ENCODE data around the gene MN1. TPM values are rescaled to one million over a fixed set of nuclear protein-coding genes. Genes with fewer than 3 reads are reported as not detected.
A peak's percentile ranks its signal among the peaks of the same experiment; 100 is the strongest.

MN1 gene
- total and polyA plus RNA-seq, 8 donors: 0.50 to 6.4 (median 2.8) TPM

- intact Hi-C loops (cut with DNase I; ENCODE audit: low total_unique reads): no loop called here
- Histone ChIP-seq H3K27me3 (no peaks in the 10 kb centered on the region), H3K36me3 (no peaks in the 10 kb centered on the region), H3K4me1 (peaks cover 0 to 37% (median 19%) of the 10 kb centered on the region in 4 donors), H3K27ac (peak overlapping the region in 4 of 5 donors; percentile 3 to 85 (median 48)), H3K9me3 (no peaks in the 10 kb centered on the region), H3K4me3 (no peak overlapping the region)
- WGBS, 5 donors: 85 to 91% (median 87%) methylated on average over 20 of the region's 20 CpGs
- DNase-seq: no peak
- TF ChIP-seq POLR2AphosphoS5 (IDR thresholded peaks at IDR 0.05) (no peak), EP300 (IDR thresholded peaks at IDR 0.05) (no peak), POLR2A (IDR thresholded peaks at IDR 0.05) (no peak)
- TF ChIP-seq, protein P1, sequence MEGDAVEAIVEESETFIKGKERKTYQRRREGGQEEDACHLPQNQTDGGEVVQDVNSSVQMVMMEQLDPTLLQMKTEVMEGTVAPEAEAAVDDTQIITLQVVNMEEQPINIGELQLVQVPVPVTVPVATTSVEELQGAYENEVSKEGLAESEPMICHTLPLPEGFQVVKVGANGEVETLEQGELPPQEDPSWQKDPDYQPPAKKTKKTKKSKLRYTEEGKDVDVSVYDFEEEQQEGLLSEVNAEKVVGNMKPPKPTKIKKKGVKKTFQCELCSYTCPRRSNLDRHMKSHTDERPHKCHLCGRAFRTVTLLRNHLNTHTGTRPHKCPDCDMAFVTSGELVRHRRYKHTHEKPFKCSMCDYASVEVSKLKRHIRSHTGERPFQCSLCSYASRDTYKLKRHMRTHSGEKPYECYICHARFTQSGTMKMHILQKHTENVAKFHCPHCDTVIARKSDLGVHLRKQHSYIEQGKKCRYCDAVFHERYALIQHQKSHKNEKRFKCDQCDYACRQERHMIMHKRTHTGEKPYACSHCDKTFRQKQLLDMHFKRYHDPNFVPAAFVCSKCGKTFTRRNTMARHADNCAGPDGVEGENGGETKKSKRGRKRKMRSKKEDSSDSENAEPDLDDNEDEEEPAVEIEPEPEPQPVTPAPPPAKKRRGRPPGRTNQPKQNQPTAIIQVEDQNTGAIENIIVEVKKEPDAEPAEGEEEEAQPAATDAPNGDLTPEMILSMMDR (IDR thresholded peaks at IDR 0.05): no peak
These were observed 12.9 kb downstream of the MN1 start for GRCh38 chr22:27788500-27789288.

- no peaks in the 10 kb centered on the region for H3K27me3 ChIP-seq
- no peaks in the 10 kb centered on the region for H3K9me3 ChIP-seq
- H3K4me1 ChIP-seq: peaks cover 0 to 41% (median 20%) of the 10 kb centered on the region in 4 donors
- TF ChIP-seq, protein P1 (IDR thresholded peaks at IDR 0.05): no peak
- no peak for TF ChIP-seq POLR2AphosphoS5 (IDR thresholded peaks at IDR 0.05)
- TF ChIP-seq EP300 (IDR thresholded peaks at IDR 0.05): no peak
- no peak for TF ChIP-seq POLR2A (IDR thresholded peaks at IDR 0.05)
- no peak for DNase-seq
- H3K27ac ChIP-seq: peak overlapping the region in 4 of 5 donors; percentile 54 to 85 (median 70)
- WGBS, 5 donors: 83 to 91% (median 88%) methylated on average over 13 of the region's 13 CpGs
- H3K36me3 ChIP-seq: no peaks in the 10 kb centered on the region
- H3K4me3 ChIP-seq: no peak overlapping the region
- intact Hi-C loops (cut with DNase I; ENCODE audit: low total_unique reads): no loop called here
These were observed 14.6 kb downstream of the MN1 start for GRCh38 chr22:27786965-27787364.

DNA sequence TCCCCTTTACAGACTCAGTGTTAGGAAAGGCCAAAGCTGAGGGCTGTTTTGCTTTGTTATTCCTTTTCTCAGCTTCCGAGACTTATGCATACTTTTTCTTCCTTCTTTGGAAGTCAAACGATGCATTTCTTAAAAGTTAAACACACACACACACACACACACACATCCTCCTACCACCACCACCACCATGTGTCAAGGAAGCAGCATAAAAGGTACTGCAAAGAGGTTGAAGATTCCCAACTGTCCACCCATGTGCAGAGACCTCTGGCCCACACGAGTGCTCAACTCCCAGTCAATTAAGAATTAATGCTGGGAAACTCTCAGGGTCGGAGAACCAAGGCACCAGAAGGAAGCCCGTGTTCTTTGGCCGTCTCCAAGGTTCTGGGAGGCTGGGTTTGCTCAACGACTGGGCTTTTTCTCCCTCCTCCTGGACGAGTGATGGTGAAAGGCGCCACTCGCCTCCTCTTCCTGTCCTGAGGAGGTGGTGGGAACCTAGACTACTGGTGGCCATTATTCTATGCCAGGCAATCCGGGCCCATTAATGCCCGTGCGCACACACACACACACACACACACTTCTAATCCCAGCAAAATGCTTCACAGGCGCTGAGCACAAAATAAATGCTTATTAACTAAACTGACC lies 15.1 kb downstream of the MN1 start:
- TF ChIP-seq EP300 (IDR thresholded peaks at IDR 0.05): no peak
- TF ChIP-seq POLR2A (IDR thresholded peaks at IDR 0.05): no peak
- TF ChIP-seq, protein P1 (IDR thresholded peaks at IDR 0.05): no peak
- no peak for TF ChIP-seq POLR2AphosphoS5 (IDR thresholded peaks at IDR 0.05)
- intact Hi-C loops (cut with DNase I; ENCODE audit: low total_unique reads): no loop called here
- H3K27me3 ChIP-seq: no peaks in the 10 kb centered on the region
- H3K36me3 ChIP-seq: no peaks in the 10 kb centered on the region
- DNase-seq: no peak
- 59 to 80% (median 74%) methylated on average over 14 of the region's 14 CpGs for WGBS, 5 donors
- peaks cover 0 to 40% (median 20%) of the 10 kb centered on the region in 4 donors for H3K4me1 ChIP-seq
- H3K27ac ChIP-seq: peak overlapping the region in 4 of 5 donors; percentile 54 to 85 (median 70)
- no peak overlapping the region for H3K4me3 ChIP-seq
- no peaks in the 10 kb centered on the region for H3K9me3 ChIP-seq

GRCh38 chr22:27785831-27786230 lies 15.7 kb downstream of the MN1 start:
- Histone ChIP-seq H3K27ac (peak overlapping the region in 4 of 5 donors; percentile 54 to 85 (median 70)), H3K36me3 (no peaks in the 10 kb centered on the region), H3K4me3 (no peak overlapping the region), H3K4me1 (peaks cover 0 to 40% (median 20%) of the 10 kb centered on the region in 4 donors), H3K9me3 (no peaks in the 10 kb centered on the region), H3K27me3 (no peaks in the 10 kb centered on the region)
- WGBS, 5 donors: 58 to 81% (median 75%) methylated on average over 12 of the region's 12 CpGs
- TF ChIP-seq POLR2AphosphoS5 (IDR thresholded peaks at IDR 0.05): no peak
- TF ChIP-seq POLR2A (IDR thresholded peaks at IDR 0.05): no peak
- no peak for TF ChIP-seq EP300 (IDR thresholded peaks at IDR 0.05)
- TF ChIP-seq, protein P1 (IDR thresholded peaks at IDR 0.05): no peak
- DNase-seq: no peak
- intact Hi-C loops (cut with DNase I; ENCODE audit: low total_unique reads): no loop called here
